Common myeloid progenitor, CD34-positive (primary cell): ENCODE data around the gene CHGA. TPM values are rescaled to one million over a fixed set of nuclear protein-coding genes. Genes with fewer than 3 reads are reported as not detected.

Experiments
- CTCF ChIA-PET: fragments of 350-600 bp; sonication (Branson Sonifier 250); formaldehyde crosslinking; loops from one replicate; lab custom pipeline; 2021; ENCODE audit warnings: antibody characterized with exemption; lab: Charles Lee
- POLR2A ChIA-PET: fragments of 350-600 bp; sonication (Branson Sonifier 250); formaldehyde crosslinking; loops from one replicate; lab custom pipeline; 2021; ENCODE audit warnings: antibody characterized with exemption; lab: Charles Lee
- DNase-seq, 3 donors: peaks; one replicate each; pipeline versions ENCODE4 v3.0.0 to v3.0.0-alpha.2; 2013
- H3K27ac ChIP-seq, 2 experiments: 1 replicate in 1 of 2; 2 replicates in 1 of 2; pipeline ENCODE4 v1.7.0; 2013; ENCODE audit warnings: inconsistent platforms in 2 of 2, low read length in 2 of 2, mild to moderate bottlenecking in 2 of 2, low read depth in 1 of 2, moderate library complexity in 1 of 2; ENCODE audit not compliant: severe bottlenecking in 2 of 2, insufficient read depth in 1 of 2, poor library complexity in 1 of 2
- H3K27me3 ChIP-seq, 5 experiments: replicated peaks in 2 of 5; 1 replicate in 3 of 5; 2 replicates in 2 of 5; pipeline versions ENCODE4 v1.6.1 to v1.7.0; 2013; ENCODE audit warnings: low read length in 4 of 5, mild to moderate bottlenecking in 2 of 5, moderate library complexity in 2 of 5, inconsistent platforms in 1 of 5; ENCODE audit not compliant: insufficient read depth in 5 of 5, control insufficient read depth in 4 of 5
- H3K36me3 ChIP-seq, 4 experiments: 1 replicate in 2 of 4; 2 replicates in 2 of 4; pipeline versions ENCODE4 v1.6.1 to v1.7.0; 2013; ENCODE audit warnings: low read length in 3 of 4, control low read depth in 1 of 4, mild to moderate bottlenecking in 1 of 4; ENCODE audit not compliant: control insufficient read depth in 4 of 4, insufficient read depth in 4 of 4
- H3K4me1 ChIP-seq, 4 experiments: 1 replicate in 3 of 4; 2 replicates in 1 of 4; pipeline versions ENCODE4 v1.6.1 to v1.7.1; 2013; ENCODE audit warnings: low read length in 3 of 4, mild to moderate bottlenecking in 3 of 4, control low read depth in 1 of 4, inconsistent platforms in 1 of 4, moderate library complexity in 1 of 4; ENCODE audit not compliant: control insufficient read depth in 4 of 4, insufficient read depth in 4 of 4; ENCODE audit errors: control extremely low read depth in 1 of 4
- H3K4me3 ChIP-seq, 7 experiments: 1 replicate in 4 of 7; 2 replicates in 3 of 7; pipeline versions ENCODE4 v1.5.1 to v1.7.0; 2013; ENCODE audit warnings: mild to moderate bottlenecking in 7 of 7, low read length in 6 of 7, moderate library complexity in 6 of 7, inconsistent platforms in 2 of 7, low read depth in 2 of 7, control low read depth in 1 of 7; ENCODE audit not compliant: insufficient read depth in 4 of 7, control insufficient read depth in 1 of 7; ENCODE audit errors: extremely low read depth in 1 of 7
- H3K9me3 ChIP-seq, 5 experiments: 1 replicate in 4 of 5; 2 replicates in 1 of 5; pipeline versions ENCODE4 v1.6.1 to v1.7.1; 2013; ENCODE audit warnings: low read length in 4 of 5, mild to moderate bottlenecking in 2 of 5, inconsistent platforms in 1 of 5, low read depth in 1 of 5, moderate library complexity in 1 of 5; ENCODE audit not compliant: control insufficient read depth in 4 of 5, insufficient read depth in 2 of 5; ENCODE audit errors: control extremely low read depth in 1 of 5
- WGBS: methylation state at CpG from one replicate; pipeline ENCODE4 v1.1.5; 2013; ENCODE audit not compliant: insufficient coverage; 5-methylcytosine and 5-hydroxymethylcytosine counted together
- polyA plus RNA-seq: library from polyadenylated mRNA; unstranded; fragments of 120-200 nt; gene quantifications from one replicate; pipeline ENCODE4 v1.2.1, GENCODE V29; 2013

The CHGA gene
- polyA plus RNA-seq: not detected

GRCh38 chr14:92922883-92923743 lies at the start of gene CHGA:
TSS of gene CHGA (plus strand) at chr14:92923150. CDS start at chr14:92923360, 210 bp downstream.
- CTCF ChIA-PET: no interaction called here
- no peaks in the 10 kb centered on the region for H3K9me3 ChIP-seq
- H3K36me3 ChIP-seq: no peaks in the 10 kb centered on the region
- peaks cover 2 to 54% (median 19%) of the 10 kb centered on the region in 5 experiments for H3K27me3 ChIP-seq
- H3K4me1 ChIP-seq: peaks cover 0 to 7% (median 5%) of the 10 kb centered on the region in 4 experiments
- no peak within 1 kb of the TSS for H3K27ac ChIP-seq
- DNase-seq: peak; percentile 43 to 83 (median 82)
- peak within 1 kb of the TSS in 1 of 7 experiments; percentile 39 for H3K4me3 ChIP-seq
- POLR2A ChIA-PET: no interaction called here
- 5% methylated on average over 58 of the region's 86 CpGs for WGBS

- Histone ChIP-seq H3K4me3 (no peak overlapping the region), H3K4me1 (no peaks in the 10 kb centered on the region), H3K27me3 (peaks cover 0 to 11% (median 2%) of the 10 kb centered on the region in 5 experiments), H3K36me3 (no peaks in the 10 kb centered on the region), H3K27ac (no peak overlapping the region), H3K9me3 (no peaks in the 10 kb centered on the region)
- ChIA-PET CTCF (no interaction called here), POLR2A (no interaction called here)
- DNase-seq: no peak
- WGBS: 76% methylated on average over 11 of the region's 13 CpGs
Observed at GRCh38 chr14:92874962-92875661, 47.8 kb upstream of the CHGA start.

GRCh38 chr14:92877757-92878431 lies 45.1 kb upstream of the CHGA start:
- no peaks in the 10 kb centered on the region for H3K36me3 ChIP-seq
- 73% methylated on average over 16 of the region's 18 CpGs for WGBS
- no peak for DNase-seq
- POLR2A ChIA-PET: no interaction called here
- no peak overlapping the region for H3K27ac ChIP-seq
- H3K4me1 ChIP-seq: no peaks in the 10 kb centered on the region
- peaks cover 2 to 15% (median 8%) of the 10 kb centered on the region in 5 experiments for H3K27me3 ChIP-seq
- no peak overlapping the region for H3K4me3 ChIP-seq
- CTCF ChIA-PET: no interaction called here
- H3K9me3 ChIP-seq: no peaks in the 10 kb centered on the region

- Histone ChIP-seq H3K9me3 (no peaks in the 10 kb centered on the region), H3K27me3 (peaks cover 2 to 17% (median 13%) of the 10 kb centered on the region in 5 experiments), H3K4me3 (no peak overlapping the region), H3K27ac (no peak overlapping the region), H3K36me3 (no peaks in the 10 kb centered on the region), H3K4me1 (no peaks in the 10 kb centered on the region)
- CTCF ChIA-PET: no interaction called here
- POLR2A ChIA-PET: interaction anchor here (0.6 kb wide), 1 partner anchor 1686 kb away, joined by 4 read pairs; no protein-coding TSS in a partner anchor
- WGBS: 98% methylated on average over 7 of the region's 7 CpGs
- DNase-seq: no peak
Observed at GRCh38 chr14:92880351-92880750, 42.6 kb upstream of the CHGA start.

- Histone ChIP-seq H3K27me3 (peaks cover 2 to 17% (median 14%) of the 10 kb centered on the region in 5 experiments), H3K27ac (no peak overlapping the region), H3K4me3 (no peak overlapping the region), H3K4me1 (no peaks in the 10 kb centered on the region), H3K9me3 (no peaks in the 10 kb centered on the region), H3K36me3 (no peaks in the 10 kb centered on the region)
- ChIA-PET POLR2A (interaction anchor here (0.6 kb wide), 1 partner anchor 1687 kb away, joined by 4 read pairs; no protein-coding TSS in a partner anchor), CTCF (interaction anchor here (0.6 kb wide), 1 partner anchor 1723 kb away, joined by 3 read pairs; no protein-coding TSS in a partner anchor)
- no peak for DNase-seq
- WGBS: 51% methylated on average over 10 of the region's 12 CpGs
Observed at GRCh38 chr14:92880851-92881250, 42.1 kb upstream of the CHGA start.

- no peak for DNase-seq
- WGBS: 96% methylated on average over 4 of the region's 5 CpGs
- ChIA-PET CTCF (interaction anchor here (0.7 kb wide), 1 partner anchor 146 kb away, joined by 3 read pairs; no protein-coding TSS in a partner anchor), POLR2A (no interaction called here)
- no peak overlapping the region for H3K4me3 ChIP-seq
- H3K4me1 ChIP-seq: no peaks in the 10 kb centered on the region
- no peaks in the 10 kb centered on the region for H3K9me3 ChIP-seq
- H3K27me3 ChIP-seq: peaks cover 2 to 16% (median 14%) of the 10 kb centered on the region in 5 experiments
- H3K27ac ChIP-seq: no peak overlapping the region
- no peaks in the 10 kb centered on the region for H3K36me3 ChIP-seq
Observed at GRCh38 chr14:92883066-92883465, 39.9 kb upstream of the CHGA start.
